OCI-LY3 (cell line): Measurements from ENCODE around the gene CC2D2A.

Experiments
- CTCF ChIP-seq: fragments of 200-600, 300-600 bp; sonication (generic); IDR thresholded peaks from 2 replicates; pipeline ENCODE4 v1.5.1; 2014; ENCODE audit warnings: antibody characterized with exemption, low read length, low read depth
- EZH2phosphoT487 ChIP-seq: fragments of 200-600 bp; shearing (Covaris generic); IDR thresholded peaks from 2 replicates; pipeline ENCODE4 v1.6.1; 2018; ENCODE audit warnings: antibody characterized with exemption, mixed run types, low read depth

- TF ChIP-seq CTCF: no peak
- TF ChIP-seq EZH2phosphoT487: no peak
These were observed 18.4 kb upstream of the CC2D2A start for GRCh38 chr4:15451181-15451865.
